B cell (primary cell): ENCODE measurements around the gene NEGR1. TPM values are rescaled to one million over a fixed set of nuclear protein-coding genes. Genes with fewer than 3 reads are reported as not detected.
"Not testable (repeated sequence)": the region's sequence is repeated elsewhere in the genome, so short reads cannot be mapped to it uniquely, and the experiment has no call there.

Experiments used
- ATAC-seq: fragments of 200-7000 bp; cut with Tn5 transposase; one replicate; pipeline ENCODE4 v1.10.0; 2021; ENCODE audit warnings: low read depth, mild to moderate bottlenecking, moderate number of reproducible peaks, moderate library complexity
- CTCF ChIA-PET: fragments of 350-600 bp; sonication (Branson Sonifier 250); formaldehyde crosslinking; loops from one replicate; lab custom pipeline; 2021; ENCODE audit warnings: antibody characterized with exemption, inconsistent platforms; lab: Charles Lee
- POLR2A ChIA-PET: fragments of 350-600 bp; sonication (Branson Sonifier 250); formaldehyde crosslinking; loops from one replicate; lab custom pipeline; 2021; ENCODE audit warnings: antibody characterized with exemption; lab: Charles Lee
- DNase-seq: peaks from one replicate; pipeline ENCODE4 v3.0.0; 2013
- H2AFZ ChIP-seq: 2 replicates; pipeline ENCODE4 v1.6.1; 2012; ENCODE audit warnings: mild to moderate bottlenecking, low read depth, low read length; ENCODE audit not compliant: insufficient read depth, poor library complexity, severe bottlenecking
- H3K27ac ChIP-seq, 2 donors: 1 replicate in 1 of 2; 2 replicates in 1 of 2; pipeline ENCODE4 v1.5.1; 2012 to 2013; ENCODE audit warnings: low read length in 2 of 2, mild to moderate bottlenecking in 2 of 2, moderate library complexity in 1 of 2
- H3K27me3 ChIP-seq, 4 experiments: fragments of 200-600 bp in 1 of 4; sonication (generic) in 1 of 4; replicated peaks in 1 of 4; 1 replicate in 2 of 4; 2 replicates in 2 of 4; pipeline versions ENCODE4 v1.6.1 to v1.7.0; 2013 to 2016; ENCODE audit warnings: low read length in 3 of 4, mild to moderate bottlenecking in 2 of 4, mixed read lengths in 1 of 4, moderate library complexity in 1 of 4; ENCODE audit not compliant: insufficient read depth in 4 of 4, control insufficient read depth in 3 of 4; ENCODE audit errors: control extremely low read depth in 1 of 4
- H3K36me3 ChIP-seq, 2 experiments: replicated peaks in 1 of 2; 1 replicate in 1 of 2; 2 replicates in 1 of 2; pipeline versions ENCODE4 v1.6.1 to v1.7.1; 2013; ENCODE audit warnings: low read length in 1 of 2; ENCODE audit not compliant: insufficient read depth in 2 of 2, control insufficient read depth in 1 of 2; ENCODE audit errors: control extremely low read depth in 1 of 2, extremely low read depth in 1 of 2
- H3K4me1 ChIP-seq, 2 donors: fragments of 200-600 bp in 1 of 2; sonication (generic) in 1 of 2; 1 replicate in 1 of 2; 2 replicates in 1 of 2; pipeline versions ENCODE4 v1.5.1 to v1.6.1; 2013 to 2017; ENCODE audit warnings: low read length in 2 of 2; ENCODE audit not compliant: control insufficient read depth in 2 of 2, insufficient read depth in 2 of 2
- H3K4me2 ChIP-seq: replicated peaks from 2 replicates; pipeline ENCODE3; 2012; ENCODE audit warnings: mild to moderate bottlenecking, low read depth, low read length; ENCODE audit not compliant: poor library complexity, severe bottlenecking
- H3K4me3 ChIP-seq, 5 experiments: fragments of 200-600 bp in 1 of 5; sonication (generic) in 1 of 5; 1 replicate in 3 of 5; 2 replicates in 2 of 5; pipeline versions ENCODE4 v1.5.1 to v1.7.0; 2011 to 2016; ENCODE audit warnings: low read length in 4 of 5, mild to moderate bottlenecking in 4 of 5, low read depth in 2 of 5, control low read depth in 1 of 5, moderate library complexity in 1 of 5; ENCODE audit not compliant: insufficient read depth in 1 of 5; ENCODE audit errors: control extremely low read depth in 1 of 5, extremely low read depth in 1 of 5
- H3K79me2 ChIP-seq: fragments of 200-600 bp; sonication (generic); one replicate; pipeline ENCODE4 v1.6.0; 2016; ENCODE audit warnings: low read length; ENCODE audit not compliant: control insufficient read depth, insufficient read depth
- H3K9ac ChIP-seq: fragments of 200-600 bp; sonication (generic); 2 replicates; pipeline ENCODE4 v1.6.1; 2017; ENCODE audit warnings: mild to moderate bottlenecking, low read length, moderate library complexity
- H3K9me3 ChIP-seq, 3 donors: one replicate each; pipeline versions ENCODE4 v1.6.1 to v1.7.1; 2013; ENCODE audit warnings: low read length in 2 of 3; ENCODE audit not compliant: control insufficient read depth in 2 of 3, insufficient read depth in 1 of 3; ENCODE audit errors: control extremely low read depth in 1 of 3
- H4K20me1 ChIP-seq: 2 replicates; pipeline ENCODE4 v1.6.0; 2012; ENCODE audit warnings: mild to moderate bottlenecking, low read length; ENCODE audit not compliant: insufficient read depth, control insufficient read depth, poor library complexity, severe bottlenecking
- H3K27ac Mint-ChIP-seq: one replicate; pipeline ENCODE4 v1.8.0; 2021; ENCODE audit warnings: mixed read lengths
- H3K27me3 Mint-ChIP-seq: one replicate; pipeline ENCODE4 v1.8.0; 2021; ENCODE audit warnings: mixed read lengths
- H3K4me1 Mint-ChIP-seq: one replicate; pipeline ENCODE4 v1.8.0; 2021; ENCODE audit warnings: mixed read lengths
- H3K4me3 Mint-ChIP-seq: one replicate; pipeline ENCODE4 v1.8.0; 2021; ENCODE audit warnings: mixed read lengths
- H3K9me3 Mint-ChIP-seq: one replicate; pipeline ENCODE4 v1.8.0; 2022; ENCODE audit warnings: mixed read lengths; ENCODE audit not compliant: insufficient read depth
- CTCF ChIP-seq: fragments of 200-600 bp; IDR thresholded peaks from one replicate; pipeline ENCODE4 v1.8.0; 2022; ENCODE audit warnings: antibody characterized with exemption, mild to moderate bottlenecking
- EZH2 ChIP-seq: IDR thresholded peaks from 2 replicates; pipeline ENCODE4 v1.6.1; 2012; ENCODE audit warnings: borderline replicate concordance, low read depth, mild to moderate bottlenecking, moderate library complexity, low read length; ENCODE audit not compliant: insufficient read depth, poor library complexity, severe bottlenecking
- WGBS: methylation state at CpG from one replicate; pipeline ENCODE4 v1.1.5; 2013; ENCODE audit warnings: missing lambda C conversion rate; ENCODE audit not compliant: insufficient coverage; 5-methylcytosine and 5-hydroxymethylcytosine counted together
- intact Hi-C: fragments of 100-400 bp; cut with micrococcal nuclease; formaldehyde crosslinking; loops from one replicate; pipeline ENCODE4 v1.10.0; 2022
- polyA plus RNA-seq: library from polyadenylated mRNA; depleted of rRNA; stranded (reverse); fragments of >200 nt; gene quantifications from 2 replicates; pipeline ENCODE4 v1.2.3, GENCODE V29; 2012
- total RNA-seq, 2 donors: library from RNA; stranded (reverse); fragments of 120-200 nt in 1 of 2; gene quantifications; 1 replicate in 1 of 2; 2 replicates in 1 of 2; pipeline versions ENCODE4 v1.2.3 to v1.2.4, GENCODE V29; 2013 to 2022

The NEGR1 gene
- total and polyA plus RNA-seq, 2 donors (not counting 1 experiment from before 2014, with no cell fraction given), result 0.01 TPM; not detected in 1

- CTCF ChIA-PET, result no interaction called here
- Histone ChIP-seq H3K27me3 (no peaks in the 10 kb centered on the region), H3K4me1 (no peaks in the 10 kb centered on the region), H4K20me1 (no peaks in the 10 kb centered on the region), H3K27ac (no peak overlapping the region), H3K79me2 (no peaks in the 10 kb centered on the region), H3K9ac (no peak overlapping the region), H3K4me2 (no peak overlapping the region), H3K36me3 (no peaks in the 10 kb centered on the region), H2AFZ (no peak overlapping the region), H3K9me3 (no peaks in the 10 kb centered on the region), H3K4me3 (no peak overlapping the region)
- ATAC-seq (no peak), DNase-seq (no peak)
- WGBS, result no CpG with 5 or more reads among the region's 2 CpGs
- H3K9me3 Mint-ChIP-seq, result no peaks in the 10 kb centered on the region
- H3K4me1 Mint-ChIP-seq, result no peaks in the 10 kb centered on the region
- intact Hi-C loops, result no loop called here
- no peaks in the 10 kb centered on the region for H3K27me3 Mint-ChIP-seq
- no peak overlapping the region for H3K4me3 Mint-ChIP-seq
- no peak overlapping the region for H3K27ac Mint-ChIP-seq
- TF ChIP-seq CTCF (no peak), EZH2 (no peak)
- POLR2A ChIA-PET, result no interaction called here
Measured at GRCh38 chr1:71899881-71900280, 382.5 kb downstream of the NEGR1 start.

- H3K27me3 ChIP-seq, H3K27ac ChIP-seq, H3K4me3 Mint-ChIP-seq, H3K4me3 ChIP-seq, H3K27me3 Mint-ChIP-seq, intact Hi-C loops, CTCF ChIA-PET, H3K4me1 Mint-ChIP-seq, DNase-seq, H3K4me1 ChIP-seq, POLR2A ChIA-PET, H2AFZ ChIP-seq, H3K9me3 Mint-ChIP-seq, H3K9ac ChIP-seq, H4K20me1 ChIP-seq, ATAC-seq, H3K4me2 ChIP-seq, H3K36me3 ChIP-seq, H3K79me2 ChIP-seq, H3K27ac Mint-ChIP-seq, H3K9me3 ChIP-seq: not testable (repeated sequence)
- 95% methylated on average over 16 of the region's 23 CpGs for WGBS
Measured at GRCh38 chr1:71888166-71888565, 394.2 kb downstream of the NEGR1 start.
